Myocyte (in vitro differentiated cells): ENCODE results near the gene MARVELD1. TPM values are rescaled to one million over a fixed set of nuclear protein-coding genes. Genes with fewer than 3 reads are reported as not detected.
A peak's percentile ranks its signal among the peaks of the same experiment; 100 is the strongest.

Source experiments
- DNase-seq: peaks from one replicate; pipeline ENCODE4 v3.0.0-alpha.2; 2012; ENCODE audit warnings: low read depth
- total RNA-seq: library from RNA; depleted of rRNA; stranded (reverse); fragments of >200 nt; gene quantifications from 2 replicates; pipeline ENCODE4 v1.2.3, GENCODE V29; 2014

MARVELD1 gene
- total RNA-seq, 1 donor from 2014 or later: 37.2 TPM

DNA sequence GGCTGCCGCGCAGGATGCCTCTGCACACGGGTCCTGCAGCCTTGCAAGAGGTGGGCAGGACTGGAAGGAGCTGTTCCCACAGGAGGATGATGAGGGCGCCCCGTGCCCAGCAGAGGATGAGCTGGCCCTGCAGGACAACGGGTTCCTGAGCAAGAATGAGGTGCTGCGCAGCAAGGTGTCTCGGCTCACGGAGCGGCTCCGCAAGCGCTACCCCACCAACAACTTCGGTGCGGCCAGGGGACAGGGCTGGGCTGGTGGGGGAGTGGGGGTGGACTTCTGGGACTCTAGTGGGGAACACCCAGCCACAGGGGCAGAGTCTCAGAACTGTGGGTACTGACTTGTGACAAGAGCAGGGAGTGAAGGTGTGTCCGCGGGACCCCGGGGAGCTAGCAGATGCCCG lies 39.4 kb downstream of the MARVELD1 start:
- no peak for DNase-seq

DNA sequence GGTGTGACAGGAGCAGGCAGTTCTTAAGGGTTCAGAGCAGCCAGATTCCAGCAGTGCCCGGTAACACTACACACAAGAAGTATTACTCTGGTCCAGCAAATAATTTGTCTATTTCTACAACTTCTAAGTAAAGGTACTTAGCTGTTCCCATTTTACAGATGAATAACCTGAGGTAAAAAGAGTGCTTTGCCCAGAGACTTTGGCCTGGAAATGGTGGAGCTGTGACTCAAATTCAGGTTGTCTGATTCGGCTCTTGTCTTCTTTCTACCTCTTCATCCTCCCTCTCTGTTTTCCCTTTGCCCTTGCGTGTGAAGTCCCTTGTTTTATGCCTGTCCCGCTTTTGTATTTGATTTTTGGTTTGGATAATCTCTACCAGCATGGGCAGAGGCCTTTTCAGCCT lies 41.2 kb downstream of the MARVELD1 start:
- DNase-seq: no peak

DNA sequence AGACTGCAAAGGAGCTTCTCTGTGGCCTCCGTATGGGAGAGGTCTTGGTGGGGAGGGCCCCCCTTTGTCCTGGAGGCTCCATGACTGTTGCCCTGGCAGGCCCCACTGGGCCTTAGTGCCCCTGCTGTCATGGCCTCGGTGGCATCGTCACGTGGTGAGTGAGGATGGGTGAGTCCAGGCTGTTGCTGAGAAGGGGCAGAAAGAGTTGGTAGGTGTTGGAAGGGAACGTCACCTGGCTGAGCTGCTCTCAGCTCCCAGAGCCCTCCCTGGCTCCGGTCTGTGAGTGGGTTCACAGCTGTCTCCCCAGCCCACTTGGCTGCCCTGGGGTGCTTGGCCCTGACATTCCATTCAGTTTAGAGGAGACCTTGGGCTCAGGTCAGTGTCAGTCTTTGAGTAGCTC lies 42.2 kb downstream of the MARVELD1 start:
- no peak for DNase-seq

DNA sequence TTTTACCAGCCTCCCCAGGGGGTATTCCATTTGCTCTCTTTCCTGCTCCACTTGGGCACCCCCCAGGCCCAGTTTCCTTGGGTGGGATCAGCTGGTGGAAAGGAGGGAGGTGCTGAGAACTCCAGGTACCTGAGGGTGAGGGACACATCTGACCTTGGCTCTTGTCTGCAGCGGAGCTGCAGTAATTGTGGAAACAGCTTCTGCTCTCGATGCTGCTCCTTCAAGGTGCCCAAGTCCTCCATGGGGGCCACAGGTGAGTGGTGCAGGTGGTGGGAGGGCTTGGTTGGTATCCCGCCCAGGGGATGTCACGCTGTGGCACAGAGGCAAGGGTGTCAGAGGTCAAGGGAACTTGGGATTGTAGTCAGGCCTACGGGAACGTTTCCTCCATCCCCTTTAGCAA lies 43.9 kb downstream of the MARVELD1 start:
- DNase-seq: no peak

DNA sequence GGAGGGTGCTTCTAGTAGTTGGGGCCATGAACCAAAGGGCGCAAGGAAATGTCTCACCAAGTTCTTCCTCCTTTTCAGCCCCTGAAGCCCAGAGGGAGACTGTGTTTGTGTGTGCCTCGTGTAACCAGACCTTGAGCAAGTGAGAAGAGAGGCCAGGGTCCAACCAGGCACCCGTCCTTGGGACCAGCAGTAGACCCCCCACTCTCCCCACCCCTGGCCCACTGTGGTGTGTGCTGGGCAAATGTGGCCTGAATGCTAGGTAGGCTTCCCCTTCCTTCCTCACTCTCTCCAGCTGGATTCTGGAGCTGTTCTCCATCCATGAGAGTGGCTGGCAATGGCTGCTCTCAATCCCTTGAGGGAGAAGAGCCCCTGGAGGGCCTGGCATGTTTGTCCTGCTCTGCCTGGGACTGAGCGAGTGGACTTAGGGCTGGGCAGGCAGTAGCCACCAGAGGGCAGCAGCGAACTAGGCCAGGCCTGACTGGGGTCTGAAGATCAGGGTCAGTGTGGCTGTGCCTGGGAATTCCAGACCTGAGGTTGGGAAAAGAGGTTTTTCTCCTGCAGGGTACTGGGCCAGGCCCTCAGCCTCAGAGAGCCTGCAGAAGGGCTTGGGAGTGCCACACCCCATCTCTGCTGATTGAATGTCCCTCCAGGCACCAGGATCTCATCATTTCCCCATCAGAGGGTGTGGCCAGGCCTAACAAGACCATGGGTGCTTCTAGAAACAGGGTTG lies 45.8 kb downstream of the MARVELD1 start:
- DNase-seq: peak; percentile 85

DNA sequence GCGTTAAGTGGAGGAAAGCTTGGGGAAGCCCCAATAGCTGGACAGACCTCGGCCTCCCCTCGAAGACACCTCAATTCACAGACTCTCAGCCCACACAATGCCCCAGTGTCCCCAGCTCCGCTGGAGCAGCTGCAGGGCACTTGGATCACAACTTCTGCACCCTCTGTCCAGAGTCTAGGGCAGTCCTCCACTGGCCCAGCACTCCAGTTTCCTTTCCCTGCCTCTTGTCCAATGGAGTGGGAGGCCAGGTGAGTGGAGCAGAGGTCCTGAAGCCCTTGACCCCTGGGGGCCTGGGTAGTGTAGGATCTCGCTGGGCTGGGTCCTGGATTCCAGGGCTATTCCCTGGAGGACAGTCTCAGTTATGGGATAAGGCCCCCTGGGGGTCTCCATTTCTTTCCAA lies 46.4 kb downstream of the MARVELD1 start:
- DNase-seq: no peak

DNA sequence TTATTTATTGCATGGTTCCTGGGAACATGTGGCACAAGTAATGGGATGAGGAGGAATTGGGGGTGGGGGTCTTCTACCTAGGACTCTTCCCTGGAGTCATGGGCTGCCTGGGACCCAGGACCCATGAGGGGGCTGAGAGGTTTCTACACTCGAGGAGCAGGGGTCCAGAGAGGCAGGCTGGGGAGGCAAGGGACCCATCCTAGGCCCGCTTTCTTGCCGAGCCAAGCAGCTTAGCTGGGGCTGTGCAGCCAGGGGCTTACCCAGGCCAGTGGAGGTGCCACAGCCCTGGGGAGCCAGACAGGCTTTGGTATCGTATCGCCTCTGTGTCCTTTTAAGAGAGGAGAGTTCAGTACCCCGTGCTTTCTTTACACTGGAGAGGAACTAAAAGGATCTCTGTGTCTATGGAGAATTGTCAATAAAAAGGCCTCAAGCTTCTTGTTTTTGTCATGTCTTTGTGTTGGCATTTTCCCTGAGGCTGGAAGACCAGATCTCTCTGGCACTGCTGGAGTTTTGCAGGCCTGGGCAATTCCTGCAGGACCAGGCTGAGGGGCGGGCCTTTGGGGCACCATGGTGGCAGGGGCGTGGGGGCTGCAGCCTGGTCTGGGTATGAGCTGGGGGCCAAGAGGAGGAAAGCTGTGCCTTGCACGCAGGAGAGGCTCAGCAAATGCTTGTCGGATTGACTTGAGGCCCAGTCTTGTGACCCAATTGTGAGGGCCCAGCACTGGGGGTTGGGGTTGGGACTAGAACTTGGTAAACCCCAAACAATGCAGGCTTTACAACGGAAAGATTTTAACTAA lies 47.1 kb downstream of the MARVELD1 start:
- no peak for DNase-seq

DNA sequence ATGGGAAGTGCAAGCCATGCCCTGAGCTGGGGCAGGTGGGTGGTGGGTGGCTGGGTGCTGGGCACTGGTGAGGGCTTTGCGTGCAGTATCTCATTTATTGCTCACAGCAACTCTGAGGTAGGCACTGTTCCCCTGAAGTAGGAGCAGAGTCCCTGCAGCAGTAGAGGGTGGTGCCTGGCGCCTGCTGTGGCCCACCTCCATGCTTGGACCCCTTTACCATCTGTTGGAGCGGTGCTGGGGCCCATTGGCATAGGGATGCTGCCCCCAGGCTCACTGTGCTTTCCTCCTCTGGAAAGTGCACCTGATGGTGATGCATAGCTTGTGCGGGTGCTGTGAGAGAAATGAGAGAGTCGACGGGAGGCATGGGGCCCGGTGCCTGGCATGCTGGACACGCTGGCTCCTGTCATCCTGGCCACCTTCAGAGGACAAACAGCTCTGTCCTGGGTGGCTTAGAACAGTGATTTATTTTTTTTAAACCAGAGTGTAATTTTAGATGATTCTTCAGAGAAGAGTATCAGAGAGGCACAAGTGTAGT lies 47.9 kb downstream of the MARVELD1 start:
- DNase-seq: no peak

DNA sequence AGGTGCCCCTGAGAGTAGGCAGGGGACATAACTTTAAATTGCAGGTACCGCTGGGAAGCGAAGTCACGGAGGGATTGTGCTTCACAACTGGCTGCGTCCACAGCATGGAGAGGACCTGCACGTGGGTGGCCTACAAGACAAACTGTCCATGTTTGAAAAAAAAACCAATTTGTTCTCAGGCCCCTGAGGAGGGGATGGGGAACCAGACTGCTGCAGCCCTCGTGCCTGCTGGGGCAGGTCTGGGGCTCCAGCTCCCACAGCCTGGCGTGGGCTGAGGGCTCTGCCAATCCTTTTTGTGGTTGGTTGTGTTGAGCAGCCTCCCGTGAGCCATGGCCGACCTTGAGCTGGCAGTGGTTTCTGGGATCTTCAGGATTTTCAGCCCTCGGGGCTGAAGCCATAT lies 48.5 kb downstream of the MARVELD1 start:
- DNase-seq: no peak

DNA sequence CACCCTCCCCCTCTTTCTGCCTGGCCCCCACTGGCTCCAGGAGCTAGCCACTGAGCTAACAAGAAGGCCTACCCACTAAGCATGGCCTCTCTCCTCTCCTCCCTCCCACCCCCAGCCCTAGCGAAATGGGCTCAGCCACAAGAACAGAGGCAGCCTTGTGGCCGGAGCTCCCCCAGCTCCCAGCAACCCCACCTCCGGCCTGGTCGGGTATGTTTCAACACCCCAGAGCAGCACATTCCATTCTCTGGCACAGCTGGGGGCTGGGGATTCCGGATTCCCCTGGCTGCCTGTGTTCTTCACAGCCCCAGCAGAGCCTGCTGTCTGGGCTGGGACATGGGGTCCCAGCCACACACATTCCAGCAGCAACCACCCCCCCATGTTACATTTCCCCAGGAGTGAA lies 49.3 kb downstream of the MARVELD1 start:
- peak; percentile 89 for DNase-seq

DNA sequence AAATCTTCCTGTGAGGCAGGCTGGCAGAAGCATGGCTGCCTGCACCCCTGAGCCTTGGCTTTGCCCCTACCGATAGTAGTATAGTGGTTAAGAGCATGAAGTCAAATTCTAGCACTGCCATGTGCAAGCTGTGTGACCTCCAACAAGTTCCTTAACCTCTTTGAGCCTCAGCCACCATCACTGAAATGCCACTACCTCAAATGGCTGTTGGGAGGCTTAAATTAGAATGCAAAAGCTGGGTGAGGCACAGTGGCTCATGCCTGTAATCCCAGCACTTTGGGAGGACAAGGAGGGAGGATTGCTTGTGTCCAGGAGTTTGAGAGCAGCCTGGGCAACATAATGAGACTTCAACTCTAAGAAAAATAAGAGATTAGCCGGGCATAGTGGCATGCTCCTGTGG lies 49.9 kb downstream of the MARVELD1 start:
- peak; percentile 93 for DNase-seq

DNA sequence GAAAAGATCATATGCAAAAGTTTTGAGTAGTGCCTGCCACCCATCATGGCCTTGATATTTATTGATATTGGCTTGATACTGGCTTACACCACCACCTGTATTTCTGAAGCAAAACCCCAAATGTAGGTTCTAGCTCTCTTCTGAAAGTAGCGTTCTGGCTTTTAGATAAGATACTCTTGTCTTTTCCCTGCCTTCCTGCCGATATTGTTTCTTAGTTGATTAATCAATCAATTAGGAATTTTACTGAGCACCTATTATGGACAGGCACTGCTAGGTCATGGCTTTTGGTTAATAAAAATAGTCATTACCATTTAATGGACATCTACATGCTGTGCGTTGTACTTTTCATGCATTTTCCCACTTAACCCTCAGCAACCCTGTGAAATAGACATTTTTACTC lies 50.4 kb downstream of the MARVELD1 start:
- DNase-seq: no peak

DNA sequence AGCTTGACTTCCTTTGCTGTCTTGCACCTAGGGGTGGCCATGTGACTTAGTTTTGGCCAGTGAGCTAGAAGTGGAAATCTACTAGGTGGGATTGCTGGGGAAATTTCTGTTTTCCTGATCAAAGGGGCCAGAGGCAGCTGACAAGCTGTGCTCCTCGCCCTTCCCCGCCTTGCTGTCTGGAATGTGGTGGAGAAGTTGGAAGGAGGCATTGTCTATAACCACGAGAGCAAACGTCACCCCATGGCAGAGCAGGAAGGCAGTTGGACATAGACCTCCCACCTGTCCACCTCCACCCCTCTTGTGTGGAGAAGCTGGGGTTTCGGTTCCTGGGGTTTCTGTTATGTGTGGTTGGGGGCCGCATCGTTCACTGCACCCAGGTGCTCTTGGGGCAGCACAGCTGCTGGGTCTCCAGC lies 51.0 kb downstream of the MARVELD1 start:
- peak; percentile 97 for DNase-seq

DNA sequence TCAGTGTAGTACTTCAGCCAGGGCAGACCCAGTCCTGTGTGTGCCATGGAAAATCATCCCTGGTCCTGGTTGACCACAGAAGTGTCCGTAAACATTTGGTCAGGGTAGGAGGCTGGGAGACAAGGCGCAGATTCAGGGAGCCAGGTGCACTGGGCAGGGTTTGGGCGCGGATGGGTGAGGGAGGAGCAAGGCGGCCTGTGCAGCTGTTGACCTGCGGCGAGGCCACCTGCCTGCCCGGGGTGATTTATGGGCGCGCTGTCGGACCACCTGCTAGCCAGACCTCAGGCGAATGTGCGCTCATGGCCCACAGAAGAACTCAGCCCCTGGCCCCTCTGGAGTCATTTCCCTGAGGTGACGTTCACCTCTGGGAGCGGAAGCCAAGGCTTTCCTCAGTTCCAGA lies 51.7 kb downstream of the MARVELD1 start:
- peak; percentile 98 for DNase-seq

DNA sequence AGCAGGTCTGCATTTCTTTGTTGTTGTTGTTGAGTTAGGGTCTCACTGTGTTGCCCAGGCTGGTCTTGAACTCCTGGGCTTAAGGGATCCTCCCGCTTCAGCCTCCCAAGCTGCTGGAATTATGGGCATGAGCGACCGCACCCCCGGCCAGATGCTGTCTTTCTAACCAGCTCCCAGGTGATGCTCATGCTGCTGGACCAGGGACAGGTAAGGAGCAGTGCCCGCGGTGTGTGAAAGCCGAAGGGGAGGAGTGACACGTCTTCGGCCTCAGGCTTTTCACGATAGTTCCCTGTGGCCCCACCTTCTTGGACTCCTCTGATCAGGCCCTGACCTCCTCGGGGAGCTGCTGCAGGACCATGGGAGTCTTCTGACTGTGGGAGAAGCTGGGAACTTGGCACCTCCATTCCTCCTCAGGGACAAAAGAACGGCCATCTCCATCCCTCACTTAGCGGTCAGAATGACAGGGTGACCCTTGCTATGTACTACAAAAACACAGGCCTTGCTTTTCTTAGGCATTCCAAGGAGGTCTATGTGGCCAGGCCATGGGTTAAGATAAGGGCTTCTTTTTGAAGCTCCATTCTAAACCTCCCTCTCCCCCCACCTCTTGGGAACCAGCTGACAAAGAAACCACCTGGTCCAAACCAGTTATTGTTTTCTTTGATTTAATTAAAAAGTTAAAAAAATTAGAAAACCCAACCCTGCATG lies 52.7 kb downstream of the MARVELD1 start:
- no peak for DNase-seq

DNA sequence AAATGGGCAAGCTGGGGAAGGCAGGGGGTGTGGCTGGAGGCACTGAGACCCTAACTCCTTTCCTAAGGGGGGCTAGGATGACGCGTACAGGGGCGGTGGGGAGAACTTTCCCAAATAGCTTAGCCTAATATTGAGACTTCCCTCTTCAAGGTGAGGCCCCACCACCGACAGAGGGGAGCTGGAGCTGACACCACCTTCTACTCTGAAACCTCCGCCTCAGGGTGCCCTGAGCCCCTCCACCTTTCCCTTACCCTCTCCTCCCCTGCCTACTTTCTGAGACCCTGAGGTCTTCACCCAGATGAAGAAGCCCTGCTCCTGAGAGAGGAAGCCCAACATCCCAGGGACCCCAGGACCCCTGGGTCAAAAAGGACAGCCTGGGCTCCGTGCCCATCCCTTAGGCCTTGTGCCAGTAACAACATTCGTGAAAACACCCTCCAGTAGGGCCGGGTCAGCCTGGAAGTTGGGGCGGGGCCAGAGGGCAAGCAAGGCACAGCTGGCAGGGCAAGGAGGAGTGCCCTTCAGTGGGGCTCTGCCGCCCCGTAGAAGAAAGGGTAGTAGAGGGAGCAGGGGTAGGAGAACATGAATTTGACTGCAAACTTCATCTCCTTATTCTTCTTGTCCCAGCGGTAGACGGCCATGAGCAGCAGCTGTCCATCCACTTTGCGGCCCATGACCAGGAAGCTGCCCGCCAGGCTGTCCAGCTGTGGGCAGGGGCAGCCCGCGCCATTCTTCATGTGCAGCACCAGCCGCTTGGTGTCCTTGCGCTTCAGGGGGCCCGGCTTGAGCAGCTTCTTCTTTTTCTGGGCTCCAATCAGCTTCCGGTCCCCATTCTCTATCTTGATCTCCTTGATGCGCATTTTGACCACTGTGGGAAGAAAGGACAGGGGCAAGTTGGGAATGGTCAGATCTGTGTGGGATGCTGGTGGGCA lies 53.7 kb downstream of the MARVELD1 start:
- DNase-seq: no peak

Other genes starting within 250 kb of the MARVELD1 start
- gene MMS19, start 215.3 kb upstream of the MARVELD1 start, total RNA-seq: 149 and 168 TPM in 2 replicates
- 81.1 and 95.8 TPM in 2 replicates for gene UBTD1, start 214.8 kb upstream of the MARVELD1 start, total RNA-seq
- 61.9 and 115 TPM in 2 replicates for gene ANKRD2, start 141.0 kb upstream of the MARVELD1 start, total RNA-seq
- 1.1 and 1.8 TPM in 2 replicates for gene HOGA1, start 129.3 kb upstream of the MARVELD1 start, total RNA-seq
- 0.62 TPM in 1 of 2 replicates, not detected in the other for gene C10orf62, start 124.0 kb upstream of the MARVELD1 start, total RNA-seq
- gene MORN4, start 80.2 kb upstream of the MARVELD1 start, total RNA-seq: 4.9 and 5.9 TPM in 2 replicates
- 32.2 and 33.7 TPM in 2 replicates for gene PI4K2A, start 73.1 kb upstream of the MARVELD1 start, total RNA-seq
- gene AVPI1, start 26.5 kb upstream of the MARVELD1 start, total RNA-seq: 30.9 and 56.8 TPM in 2 replicates
- gene ZFYVE27, start 23.4 kb downstream of the MARVELD1 start, total RNA-seq: 25.5 and 30.5 TPM in 2 replicates
- gene SFRP5, start 58.3 kb downstream of the MARVELD1 start, total RNA-seq: 0.91 and 1.4 TPM in 2 replicates
- 0.29 and 0.42 TPM in 2 replicates for gene GOLGA7B, start 136.1 kb downstream of the MARVELD1 start, total RNA-seq